Ishikawa (cell line): ENCODE results near the gene PLCG1.

ENCODE experiments used
- EGR1 ChIP-seq: IDR thresholded peaks from 2 replicates; pipeline ENCODE4 v1.6.1; 2012
- EP300 ChIP-seq: IDR thresholded peaks from 2 replicates; pipeline ENCODE4 v1.6.1; 2012; ENCODE audit warnings: borderline replicate concordance
- FOXM1 ChIP-seq: IDR thresholded peaks from 2 replicates; pipeline ENCODE4 v1.6.1; 2012; ENCODE audit warnings: low read depth, borderline replicate concordance
- MAX ChIP-seq: IDR thresholded peaks from 2 replicates; pipeline ENCODE4 v1.6.1; 2012
- NFIC ChIP-seq: IDR thresholded peaks from 2 replicates; pipeline ENCODE4 v1.6.1; 2012
- RAD21 ChIP-seq: IDR thresholded peaks from 2 replicates; pipeline ENCODE4 v1.6.1; 2012; ENCODE audit warnings: low read depth
- REST ChIP-seq: IDR thresholded peaks from 2 replicates; pipeline ENCODE4 v1.6.1; 2012; ENCODE audit warnings: low read depth, mild to moderate bottlenecking
- TAF1 ChIP-seq: IDR thresholded peaks from 2 replicates; pipeline ENCODE4 v1.6.1; 2012; ENCODE audit warnings: low read depth, mild to moderate bottlenecking
- TCF12 ChIP-seq: IDR thresholded peaks from 2 replicates; pipeline ENCODE4 v1.6.1; 2012; ENCODE audit warnings: low read depth
- TEAD4 ChIP-seq: IDR thresholded peaks from 2 replicates; pipeline ENCODE4 v1.6.1; 2012
- YY1 ChIP-seq: IDR thresholded peaks from 2 replicates; pipeline ENCODE4 v1.6.1; 2012; ENCODE audit warnings: low read depth

- no peak for TF ChIP-seq EP300
- TF ChIP-seq YY1, result no peak
- TF ChIP-seq RAD21, result no peak
- TF ChIP-seq REST, result no peak
- TF ChIP-seq TAF1, result no peak
- no peak for TF ChIP-seq TCF12
- no peak for TF ChIP-seq EGR1
- no peak for TF ChIP-seq FOXM1
- TF ChIP-seq MAX, result no peak
- no peak for TF ChIP-seq NFIC
- TF ChIP-seq TEAD4, result no peak
Measured at GRCh38 chr20:41222703-41223102, 85.4 kb downstream of the PLCG1 start.
